ENCODE results near the gene LATS2.

Gene LATS2

GRCh38 chr13:21061029-21061763 is at the start of gene LATS2:
Gene LATS2 (minus strand): TSS chr13:21061586. CDS start chr13:21046026, 15,560 bp downstream.
- DNase-seq = peak; percentile 34 to 36

GRCh38 chr13:21109168-21109567 is 47.8 kb upstream of the LATS2 start:
- no peak for DNase-seq

GRCh38 chr13:21106089-21106488 is 44.7 kb upstream of the LATS2 start:
- DNase-seq = no peak

- DNase-seq = no peak
Measured at GRCh38 chr13:21104199-21105019, 43.0 kb upstream of the LATS2 start.

- DNase-seq = no peak
Measured at GRCh38 chr13:21101865-21102576, 40.6 kb upstream of the LATS2 start.

GRCh38 chr13:21100994-21101757 is 39.8 kb upstream of the LATS2 start:
- DNase-seq = no peak

- no peak for DNase-seq
Measured at GRCh38 chr13:21100211-21100610, 38.8 kb upstream of the LATS2 start.

- DNase-seq = no peak
Measured at GRCh38 chr13:21095311-21095710, 33.9 kb upstream of the LATS2 start.

GRCh38 chr13:21089830-21090229 is 28.4 kb upstream of the LATS2 start:
- no peak for DNase-seq

GRCh38 chr13:21088534-21088933 is 27.1 kb upstream of the LATS2 start:
- no peak for DNase-seq

GRCh38 chr13:21086929-21087328 is 25.5 kb upstream of the LATS2 start:
- no peak for DNase-seq

- no peak for DNase-seq
Measured at GRCh38 chr13:21081926-21082325, 20.5 kb upstream of the LATS2 start.

GRCh38 chr13:21080593-21080891 is 19.2 kb upstream of the LATS2 start:
- DNase-seq = no peak

GRCh38 chr13:21079761-21080592 is 18.6 kb upstream of the LATS2 start:
- no peak for DNase-seq

- DNase-seq = no peak
Measured at GRCh38 chr13:21079221-21079620, 17.8 kb upstream of the LATS2 start.

GRCh38 chr13:21078501-21078900 is 17.1 kb upstream of the LATS2 start:
- no peak for DNase-seq

- DNase-seq = no peak
Measured at GRCh38 chr13:21077788-21078353, 16.5 kb upstream of the LATS2 start.

GRCh38 chr13:21077076-21077787 is 15.8 kb upstream of the LATS2 start:
- DNase-seq = no peak

GRCh38 chr13:21076253-21076652 is 14.9 kb upstream of the LATS2 start:
- no peak for DNase-seq

GRCh38 chr13:21075379-21076249 is 14.2 kb upstream of the LATS2 start:
- peak in 1 of 2 donors; percentile 12 for DNase-seq

Data from activated CD4-positive, alpha-beta T cell treated with anti-CD3 and anti-CD28 coated beads for 4 hours (primary cell).